Measurements from ENCODE around the gene CDKN2A.

DNA sequence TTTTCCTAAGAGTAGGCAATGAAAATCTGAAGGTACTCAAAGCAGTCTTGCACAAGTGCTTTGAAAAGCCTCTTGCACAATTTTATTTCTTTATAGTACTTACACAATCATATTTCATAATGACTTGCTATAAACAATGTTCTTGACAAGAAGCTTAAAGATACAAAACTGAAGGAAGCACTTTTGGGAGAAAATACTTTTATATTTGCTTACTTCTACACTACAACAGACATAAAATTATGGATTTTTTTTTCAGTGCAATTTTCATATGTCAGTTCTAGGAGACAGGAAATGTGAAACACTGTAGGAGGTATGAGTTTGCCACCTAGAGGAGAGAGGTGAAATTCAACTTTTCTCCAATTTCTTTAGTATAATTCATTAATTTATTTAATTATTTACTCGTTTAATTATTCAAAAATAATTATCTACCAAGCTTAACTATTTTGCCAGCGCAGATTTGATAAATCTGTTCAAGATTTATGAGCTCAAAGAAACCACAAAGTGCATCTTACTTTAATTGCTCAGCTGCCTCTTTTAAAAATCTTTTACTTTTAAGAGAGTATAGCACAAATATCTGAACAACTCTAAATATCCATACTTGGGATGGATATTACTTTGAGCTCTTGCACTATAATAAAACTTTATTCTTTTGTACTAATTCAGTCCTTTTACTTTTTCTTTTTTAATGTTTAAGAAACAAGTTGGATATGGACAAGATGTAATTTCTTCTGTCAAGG, 43.9 kb upstream of the CDKN2A start:
- TF ChIP-seq, protein P1, sequence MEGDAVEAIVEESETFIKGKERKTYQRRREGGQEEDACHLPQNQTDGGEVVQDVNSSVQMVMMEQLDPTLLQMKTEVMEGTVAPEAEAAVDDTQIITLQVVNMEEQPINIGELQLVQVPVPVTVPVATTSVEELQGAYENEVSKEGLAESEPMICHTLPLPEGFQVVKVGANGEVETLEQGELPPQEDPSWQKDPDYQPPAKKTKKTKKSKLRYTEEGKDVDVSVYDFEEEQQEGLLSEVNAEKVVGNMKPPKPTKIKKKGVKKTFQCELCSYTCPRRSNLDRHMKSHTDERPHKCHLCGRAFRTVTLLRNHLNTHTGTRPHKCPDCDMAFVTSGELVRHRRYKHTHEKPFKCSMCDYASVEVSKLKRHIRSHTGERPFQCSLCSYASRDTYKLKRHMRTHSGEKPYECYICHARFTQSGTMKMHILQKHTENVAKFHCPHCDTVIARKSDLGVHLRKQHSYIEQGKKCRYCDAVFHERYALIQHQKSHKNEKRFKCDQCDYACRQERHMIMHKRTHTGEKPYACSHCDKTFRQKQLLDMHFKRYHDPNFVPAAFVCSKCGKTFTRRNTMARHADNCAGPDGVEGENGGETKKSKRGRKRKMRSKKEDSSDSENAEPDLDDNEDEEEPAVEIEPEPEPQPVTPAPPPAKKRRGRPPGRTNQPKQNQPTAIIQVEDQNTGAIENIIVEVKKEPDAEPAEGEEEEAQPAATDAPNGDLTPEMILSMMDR (IDR thresholded peaks at IDR 0.05): peak in 6 of 7 experiments; percentile 42 to 61 (median 54)
- TF ChIP-seq POLR2A (IDR thresholded peaks at IDR 0.05): no peak
